CD4-positive, alpha-beta T cell treated with Interleukin-12 subunit alpha and Interleukin-12 subunit beta, for 1 hour (primary cell): ENCODE results near the gene GNAO1.
A peak's percentile ranks its signal among the peaks of the same experiment; 100 is the strongest.

ENCODE experiments used
- DNase-seq: peaks from one replicate; pipeline ENCODE4 v3.0.0-alpha.2; 2020

The GNAO1 gene

DNA sequence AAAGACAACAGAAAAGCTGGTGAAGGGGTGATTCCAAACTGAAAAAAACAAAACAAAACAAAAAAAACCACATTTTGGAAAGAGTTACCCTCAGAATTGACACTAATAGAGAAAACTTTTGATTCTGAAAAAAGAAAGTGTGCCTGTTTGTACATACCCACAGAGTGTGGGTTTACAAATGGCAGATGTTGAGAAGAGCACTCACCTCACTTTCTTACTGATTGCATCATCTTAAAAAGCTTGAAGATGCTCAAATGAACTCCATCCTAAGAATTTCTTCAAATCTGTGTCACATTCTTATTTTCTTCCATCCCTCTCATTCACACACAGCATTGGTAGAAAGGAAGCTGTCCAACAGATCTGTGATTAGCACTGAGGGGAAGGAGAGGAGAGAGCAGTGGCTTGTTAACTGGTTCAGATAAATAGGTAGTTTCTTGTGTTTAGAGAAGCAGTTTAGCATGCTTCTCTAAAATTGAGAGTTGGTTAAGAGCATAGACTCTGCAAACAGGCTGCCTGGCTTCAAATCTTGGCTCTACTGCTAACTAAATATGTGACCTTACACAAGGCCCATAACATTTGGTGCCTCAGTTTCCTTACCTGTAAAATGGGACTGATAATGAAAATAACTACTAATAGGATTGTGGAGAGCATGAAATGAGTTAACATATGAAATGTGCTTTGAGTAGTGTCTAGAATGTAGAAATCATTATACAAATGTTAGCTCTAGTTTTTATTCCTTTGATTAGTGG, 6.9 kb downstream of the GNAO1 start:
- DNase-seq: no peak

DNA sequence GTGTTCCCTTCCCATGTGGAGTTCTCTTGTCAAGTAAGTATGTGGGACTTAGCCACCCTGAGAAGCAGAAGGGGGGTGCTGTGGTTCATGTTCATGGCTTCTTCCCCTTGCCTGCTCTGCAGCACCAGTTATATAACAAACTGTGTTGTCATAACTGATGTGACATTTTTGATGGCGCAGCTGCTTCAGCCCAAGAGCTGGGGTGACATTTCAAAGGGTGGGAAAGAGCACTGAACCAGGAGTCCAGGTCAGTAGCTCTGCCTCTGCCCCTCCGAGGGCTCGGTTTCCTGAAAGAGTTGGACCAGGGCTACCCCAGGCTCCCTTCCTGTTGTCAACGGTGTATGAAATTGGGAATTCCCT, 7.4 kb downstream of the GNAO1 start:
- DNase-seq: no peak

DNA sequence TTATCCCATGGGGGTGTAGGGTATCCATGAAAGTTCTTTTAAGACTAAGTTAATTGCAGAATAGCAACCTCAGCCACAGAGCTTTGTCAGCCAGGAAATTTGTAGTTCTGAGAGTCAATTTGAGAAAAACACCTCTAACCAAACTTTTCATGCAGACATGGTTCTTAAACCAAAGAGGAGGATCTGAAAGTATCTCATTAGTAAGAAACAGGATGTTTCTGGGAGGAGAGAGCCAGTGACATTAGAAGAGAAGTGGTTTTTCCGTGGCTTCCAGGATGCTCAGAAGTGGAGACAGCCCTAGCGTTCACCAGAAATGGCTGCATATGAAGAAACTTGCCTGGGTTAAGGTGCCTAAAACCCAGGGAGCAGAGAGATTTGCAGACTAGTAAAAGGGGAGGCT, 7.9 kb downstream of the GNAO1 start:
- no peak for DNase-seq

DNA sequence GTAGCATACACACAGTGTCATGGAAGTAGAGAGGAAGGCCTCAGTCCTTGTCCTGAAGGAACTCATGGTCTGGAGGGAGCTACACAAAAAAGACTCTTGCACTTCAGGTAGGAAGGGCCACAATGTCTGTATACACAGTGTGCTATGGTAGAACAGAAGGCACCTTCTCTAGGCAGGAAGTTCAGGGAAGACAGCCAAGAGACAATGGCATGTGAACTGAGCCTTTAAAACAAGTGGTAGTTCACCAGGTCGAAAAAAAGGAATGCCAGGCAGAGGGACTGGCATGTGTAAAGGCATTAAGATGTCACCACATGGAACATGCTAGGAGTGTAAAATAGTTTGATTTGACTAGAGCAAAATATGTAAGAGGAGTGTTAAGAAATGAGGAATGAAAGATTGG, 9.7 kb downstream of the GNAO1 start:
- no peak for DNase-seq

DNA sequence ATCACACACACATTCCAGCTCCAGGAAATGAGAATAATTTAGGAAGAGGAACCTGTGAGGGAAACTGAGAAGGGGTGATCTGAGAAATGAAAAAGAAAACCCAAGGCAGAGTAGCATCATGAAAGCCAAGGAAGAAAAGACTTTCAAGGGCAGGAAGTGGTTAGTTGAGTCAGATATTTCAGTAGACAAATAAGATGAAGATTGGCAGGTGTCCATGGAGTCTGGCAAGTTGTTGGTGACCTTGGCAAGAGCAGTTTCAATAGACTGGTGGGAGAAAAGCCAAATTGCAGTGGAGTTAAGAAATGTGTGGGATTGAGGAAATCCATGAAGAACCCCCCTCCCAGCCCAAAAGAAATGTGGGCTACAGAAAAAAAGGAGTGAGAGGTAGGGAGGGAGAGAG, 10.7 kb downstream of the GNAO1 start:
- DNase-seq: peak; percentile 60

DNA sequence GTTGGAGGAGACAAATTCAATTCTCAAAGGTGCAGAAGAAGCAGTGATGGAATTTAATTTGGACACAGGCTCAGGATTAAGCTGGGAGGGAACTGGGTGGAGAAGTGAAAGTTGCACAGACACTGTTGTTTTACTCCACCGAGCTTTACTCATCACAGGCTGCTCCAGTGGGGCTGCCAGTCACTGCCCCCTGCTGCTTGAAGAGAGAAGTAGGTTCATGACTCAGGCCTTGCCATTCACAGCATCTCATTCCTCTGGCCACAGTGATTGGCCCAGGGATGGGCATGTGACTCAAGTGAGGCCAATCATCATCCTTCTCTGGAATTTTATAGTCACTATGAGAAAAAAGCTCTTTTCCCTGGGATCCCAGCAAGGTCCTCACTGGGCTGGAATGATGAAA, 11.8 kb downstream of the GNAO1 start:
- DNase-seq: peak; percentile 74

DNA sequence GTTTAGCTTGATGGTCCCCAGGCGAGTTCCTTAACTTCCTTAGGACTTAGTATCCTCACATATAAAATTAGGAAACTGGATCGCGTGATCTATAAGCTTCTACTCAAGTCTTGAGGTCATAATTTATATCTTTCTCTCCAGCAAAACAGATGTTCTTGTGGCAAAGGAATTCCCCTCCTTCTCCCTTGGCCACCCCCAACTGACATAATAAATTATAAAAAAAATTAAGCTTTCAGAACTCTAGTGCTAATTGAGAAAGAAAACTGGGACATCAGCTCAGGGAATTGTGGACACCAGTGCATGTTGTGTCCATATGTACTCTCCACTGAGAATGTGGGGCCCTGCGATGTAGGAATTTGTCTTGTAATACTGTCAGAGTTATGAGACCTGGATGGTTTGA, 13.5 kb downstream of the GNAO1 start:
- no peak for DNase-seq

DNA sequence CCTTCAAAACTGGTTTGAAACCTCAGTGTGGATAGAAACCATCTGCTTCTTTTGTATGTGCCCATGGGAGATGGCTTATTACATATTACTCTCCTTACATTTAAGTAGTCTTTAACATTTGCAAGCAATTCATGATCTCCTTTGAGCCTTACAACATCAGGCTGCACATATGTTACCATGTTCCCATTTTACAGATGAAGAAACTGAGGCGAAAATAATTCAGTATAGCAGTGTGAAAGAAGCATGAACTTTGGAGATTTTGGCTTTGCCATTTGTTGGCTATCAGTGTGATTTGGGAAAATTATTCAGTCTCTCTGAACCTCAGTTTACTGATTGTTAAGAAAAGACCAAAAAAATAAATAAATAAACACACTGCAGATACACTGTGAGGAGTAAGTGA, 15.7 kb downstream of the GNAO1 start:
- DNase-seq: no peak

DNA sequence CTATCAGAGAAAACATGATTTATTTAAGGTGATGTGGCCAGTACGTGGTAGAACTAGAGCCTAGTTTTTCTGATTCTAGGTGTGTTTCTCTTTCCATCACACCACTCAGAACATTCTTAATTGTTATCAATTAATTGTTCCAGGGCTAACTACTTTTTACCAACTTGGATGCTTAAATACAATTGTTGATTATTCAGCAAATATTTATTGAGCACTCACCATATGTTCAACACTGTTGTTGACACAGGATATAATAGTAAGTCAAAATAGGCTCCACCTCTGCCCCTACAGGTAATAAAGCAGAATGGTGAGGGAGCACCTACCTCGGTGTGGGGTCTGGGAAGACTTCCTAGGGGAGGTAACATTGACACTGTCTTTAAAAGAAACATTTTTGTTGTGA, 16.1 kb downstream of the GNAO1 start:
- DNase-seq: no peak

DNA sequence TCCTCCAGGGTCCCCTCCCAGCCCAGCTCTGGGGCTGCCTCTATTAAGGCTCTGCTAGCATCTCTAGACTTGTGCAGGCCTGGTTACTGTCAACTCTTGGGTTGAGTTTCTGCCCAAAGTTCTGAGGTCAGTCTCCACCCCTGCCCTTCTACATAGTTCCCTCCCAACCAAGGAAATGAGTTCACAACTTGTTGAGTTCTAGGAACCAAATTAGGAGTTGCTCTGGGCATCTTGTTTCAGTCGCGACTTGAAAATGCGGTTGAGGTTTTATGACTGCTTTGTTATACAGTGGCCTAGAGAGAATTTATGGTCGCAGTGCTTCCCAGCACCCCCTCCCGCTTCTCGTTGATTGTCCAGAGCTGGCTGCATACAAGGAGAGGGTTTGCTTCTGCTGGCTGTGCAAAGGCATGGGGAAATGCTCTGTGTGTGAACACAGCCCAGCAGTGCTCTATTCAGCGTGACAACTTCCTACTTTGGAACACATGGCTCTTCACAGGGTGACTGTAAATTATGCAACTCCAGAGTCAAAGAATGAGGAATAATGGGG, 20.2 kb downstream of the GNAO1 start:
- no peak for DNase-seq

DNA sequence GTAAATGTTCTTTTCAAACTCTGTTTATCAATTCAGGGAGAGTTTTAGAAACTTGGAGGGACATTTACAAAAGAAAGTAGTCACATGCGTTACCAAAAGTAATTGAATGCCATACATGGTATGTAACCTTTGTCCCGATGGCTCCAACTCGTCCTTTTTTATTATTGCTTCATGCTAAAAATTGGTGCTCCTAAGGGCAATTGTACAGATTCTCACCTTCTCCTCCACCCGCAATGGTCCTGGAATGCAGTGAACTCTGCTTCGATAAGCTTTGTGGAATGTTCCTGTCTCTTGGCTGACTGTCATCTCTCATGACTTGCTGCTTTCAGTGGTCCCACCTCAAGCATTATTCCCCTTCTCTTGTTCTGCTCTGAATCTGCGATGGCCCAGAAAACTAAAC, 20.9 kb downstream of the GNAO1 start:
- no peak for DNase-seq

DNA sequence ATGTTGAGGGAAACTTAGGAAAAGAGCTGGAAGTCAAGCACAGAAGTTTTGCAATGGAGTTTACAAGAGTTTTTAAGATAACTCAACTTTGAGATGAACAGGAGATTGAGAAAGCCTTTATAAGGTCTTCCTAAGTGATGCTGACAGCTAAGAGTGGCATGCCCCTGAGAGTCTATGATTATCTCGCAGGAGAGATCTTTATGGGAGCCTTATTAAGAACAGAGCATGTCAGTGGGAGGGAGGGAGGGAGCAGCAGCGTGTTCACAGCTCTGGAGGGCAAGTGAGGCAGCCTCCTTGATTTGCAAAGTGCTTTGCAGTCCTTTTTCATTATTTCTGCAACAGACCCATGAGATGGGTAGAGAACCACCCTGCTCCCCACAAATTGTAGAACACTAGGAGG, 30.7 kb downstream of the GNAO1 start:
- no peak for DNase-seq

DNA sequence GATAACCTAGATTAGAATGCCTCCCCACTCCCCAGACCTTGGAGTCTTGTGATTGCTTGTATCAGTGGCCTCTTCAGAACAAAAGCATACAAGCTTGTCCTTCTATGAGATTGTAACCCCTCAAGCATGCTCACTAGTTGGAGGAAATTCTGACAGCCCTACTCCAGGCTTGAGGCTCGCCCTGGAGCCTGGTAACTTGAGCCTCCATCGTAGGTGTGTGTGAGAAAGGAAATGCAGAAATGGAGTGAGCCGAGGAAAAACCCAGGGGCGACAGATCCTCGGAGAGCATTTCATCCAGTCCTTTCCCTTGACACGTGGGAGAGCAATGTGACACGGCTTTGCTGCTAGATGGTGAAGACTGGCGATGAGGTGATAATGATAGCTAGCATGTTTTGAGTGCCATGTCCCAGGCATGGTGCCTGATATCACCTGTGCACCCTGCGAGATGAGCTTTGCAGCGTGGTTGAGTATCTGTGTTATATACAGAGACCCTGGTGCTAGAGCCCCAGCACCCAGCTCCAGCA, 31.2 kb downstream of the GNAO1 start:
- DNase-seq: no peak

DNA sequence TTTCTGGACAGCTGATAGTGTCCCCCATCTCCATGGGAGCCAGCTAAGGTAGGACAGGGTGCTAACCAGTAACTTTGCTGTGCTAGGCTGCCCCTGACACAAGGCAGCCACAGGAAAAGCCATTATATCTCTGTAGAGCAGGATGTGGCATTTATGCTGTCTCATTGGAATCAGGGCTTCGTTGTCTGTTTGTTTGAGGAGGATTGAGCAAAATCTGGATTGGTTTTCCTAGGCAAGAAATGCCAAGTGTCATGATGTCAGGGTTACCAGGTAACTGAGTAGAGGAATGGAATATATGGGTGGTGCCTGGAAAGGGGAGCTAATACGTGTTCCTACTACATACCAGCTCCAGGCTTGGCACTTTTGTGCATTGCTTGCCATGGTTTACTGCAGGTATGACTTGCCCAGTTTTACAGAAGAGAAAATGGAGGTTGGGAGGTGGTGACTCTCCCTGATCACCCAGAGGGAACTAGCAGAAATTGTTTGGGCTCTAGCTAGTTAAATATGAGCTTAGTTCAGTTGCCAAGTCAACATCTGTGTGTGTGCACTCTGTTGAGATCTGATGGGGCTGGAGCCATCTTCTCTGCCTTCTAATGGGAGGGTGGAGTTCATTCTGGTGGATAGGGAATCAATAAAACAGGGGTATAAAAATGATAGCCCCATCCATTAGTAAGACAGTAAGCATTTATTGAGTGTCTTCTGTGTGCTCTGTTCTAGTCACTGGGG, 33.9 kb downstream of the GNAO1 start:
- DNase-seq: no peak

DNA sequence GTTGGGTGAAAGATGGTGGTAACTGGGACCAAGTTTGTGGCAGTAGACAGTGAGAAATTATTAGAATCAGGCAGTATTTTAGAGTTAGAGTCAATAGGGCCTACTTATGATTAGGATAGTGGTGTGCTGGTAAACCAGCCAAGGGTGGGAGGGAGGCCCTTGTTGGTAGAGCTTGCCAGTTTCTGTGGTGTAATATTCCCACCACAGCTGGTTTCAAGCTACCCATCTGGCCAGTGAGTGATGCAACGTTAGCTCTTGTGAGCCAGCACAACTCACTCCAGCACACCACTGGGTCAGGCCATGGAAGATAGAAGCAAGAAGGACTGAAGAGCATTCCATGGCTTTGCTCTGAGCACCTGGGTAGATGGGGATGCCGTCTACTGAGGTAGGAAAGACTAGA, 34.9 kb downstream of the GNAO1 start:
- DNase-seq: no peak

DNA sequence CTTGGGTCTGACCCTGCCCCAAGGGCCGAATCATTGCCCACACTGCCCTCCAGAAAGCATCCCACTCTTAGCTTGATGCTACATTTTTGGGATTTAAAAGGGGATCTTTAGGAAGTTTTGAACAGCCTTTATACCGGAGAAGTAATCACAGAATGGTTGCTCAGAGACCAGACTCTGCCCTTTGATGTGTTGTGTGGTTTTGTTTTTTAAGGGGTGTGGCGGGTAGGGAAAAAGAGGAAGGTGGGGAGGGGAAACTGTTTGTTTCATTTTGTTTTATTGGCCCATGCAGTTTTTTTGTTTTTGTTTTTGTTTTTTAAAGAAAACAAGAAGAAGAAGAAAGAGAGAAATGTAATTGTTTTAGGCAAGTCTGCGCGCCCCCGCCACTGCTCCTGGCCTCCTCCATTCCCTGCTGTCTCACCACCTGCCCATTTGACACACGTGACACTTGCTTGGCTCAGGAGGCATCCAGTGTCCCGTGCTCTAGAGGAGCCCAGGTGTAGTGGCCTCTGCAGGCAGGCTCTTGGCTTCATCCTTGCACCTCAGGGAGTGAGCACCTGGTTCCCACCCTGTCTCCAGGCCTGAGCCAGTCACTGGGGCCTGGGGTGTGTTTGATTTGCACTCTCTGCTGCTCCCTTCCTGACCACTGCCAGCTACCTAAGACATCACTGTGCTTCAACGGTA, 35.7 kb downstream of the GNAO1 start:
- peak; percentile 40 for DNase-seq

DNA sequence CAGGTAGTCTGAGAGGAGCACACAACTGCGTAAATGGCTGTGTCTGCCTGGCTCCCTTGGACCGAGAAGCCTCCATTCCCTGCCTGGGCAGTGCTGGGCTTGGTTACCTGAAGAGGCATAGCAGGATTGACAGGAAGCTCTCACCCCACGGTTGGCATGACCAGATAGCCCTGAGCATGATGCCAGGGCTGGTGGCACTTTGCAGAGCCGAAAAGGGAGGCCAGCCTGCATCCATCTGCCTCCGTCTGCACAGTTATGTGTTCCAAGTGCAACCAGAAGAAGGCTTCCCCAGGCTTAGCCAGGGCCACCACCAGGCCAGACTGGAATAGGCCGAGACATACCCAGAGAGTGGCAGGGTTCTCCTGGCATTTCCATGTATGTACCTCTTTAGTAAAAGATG, 36.6 kb downstream of the GNAO1 start:
- DNase-seq: no peak

DNA sequence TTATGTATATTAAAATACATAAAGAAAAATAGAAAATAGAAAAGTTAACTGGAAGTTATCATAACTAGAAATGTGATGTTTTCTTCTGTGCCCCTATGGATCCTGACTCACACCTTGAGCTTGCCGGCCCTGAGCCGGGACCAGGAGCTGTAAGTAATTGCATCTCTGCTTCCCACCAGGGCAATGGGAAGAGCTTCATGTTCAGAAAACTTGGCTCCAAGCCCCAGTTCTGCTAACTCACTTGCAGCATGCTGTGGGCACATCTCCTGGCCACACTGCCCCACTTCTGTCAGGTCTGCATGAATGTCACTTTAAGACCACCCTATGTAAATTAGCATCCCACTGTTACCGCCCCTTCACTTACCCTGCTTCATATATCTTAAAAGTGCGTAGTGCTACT, 37.2 kb downstream of the GNAO1 start:
- no peak for DNase-seq

DNA sequence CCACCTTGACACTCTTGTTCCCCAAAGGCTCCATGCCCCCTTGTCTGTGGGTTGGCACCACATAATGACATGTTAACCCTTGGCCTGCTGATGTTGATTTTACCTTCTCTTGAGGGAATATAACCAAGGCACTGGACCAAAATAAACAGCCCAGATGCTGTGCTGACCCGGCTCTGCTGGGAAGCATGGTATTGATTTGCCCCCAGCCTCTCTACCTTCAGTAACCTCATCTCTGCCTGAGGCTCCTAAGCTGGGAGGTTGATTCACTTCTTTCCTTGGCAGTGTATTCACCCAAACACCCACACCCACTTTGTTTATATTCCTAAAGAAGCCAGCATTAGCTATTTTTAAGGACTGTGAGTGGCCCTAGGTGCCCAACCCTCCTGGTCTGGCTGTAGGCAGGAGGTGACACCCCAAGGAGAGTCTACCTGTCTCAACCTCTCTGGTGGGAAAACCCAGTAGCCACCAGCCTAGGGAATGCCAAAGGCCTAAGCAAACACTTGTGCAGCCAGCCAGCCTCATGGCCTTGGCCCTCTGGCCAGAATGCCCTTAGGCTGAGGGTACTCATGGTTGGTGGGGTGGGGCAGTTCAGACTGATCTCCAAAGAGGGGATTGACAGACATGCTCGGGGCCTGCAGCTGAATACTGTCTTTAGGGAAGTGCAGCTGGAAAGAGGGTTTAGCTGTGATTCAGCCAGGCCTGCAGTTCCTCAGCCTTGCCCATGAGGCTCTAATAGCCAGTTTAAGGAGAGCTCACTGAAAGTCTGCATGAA, 42.7 kb downstream of the GNAO1 start:
- DNase-seq: no peak

DNA sequence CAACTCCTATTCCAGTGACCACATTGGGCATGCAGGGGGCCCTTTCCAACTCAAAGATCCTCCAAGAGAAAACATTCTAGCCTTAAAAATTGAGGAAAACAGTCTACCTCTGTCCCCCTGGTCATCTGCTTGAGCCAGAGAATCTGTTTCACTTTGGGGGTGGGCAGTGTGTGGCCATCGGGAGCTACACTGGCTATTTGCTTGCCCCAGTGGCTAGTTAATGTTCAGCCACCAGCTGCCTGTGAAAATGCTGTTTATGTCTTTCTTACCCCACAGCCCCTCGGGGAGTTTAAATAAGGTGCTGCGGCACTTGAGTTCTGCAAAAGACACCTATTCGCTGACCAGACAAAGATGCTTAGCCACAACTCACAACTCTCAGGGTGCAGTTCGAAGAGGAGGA, 43.4 kb downstream of the GNAO1 start:
- no peak for DNase-seq

DNA sequence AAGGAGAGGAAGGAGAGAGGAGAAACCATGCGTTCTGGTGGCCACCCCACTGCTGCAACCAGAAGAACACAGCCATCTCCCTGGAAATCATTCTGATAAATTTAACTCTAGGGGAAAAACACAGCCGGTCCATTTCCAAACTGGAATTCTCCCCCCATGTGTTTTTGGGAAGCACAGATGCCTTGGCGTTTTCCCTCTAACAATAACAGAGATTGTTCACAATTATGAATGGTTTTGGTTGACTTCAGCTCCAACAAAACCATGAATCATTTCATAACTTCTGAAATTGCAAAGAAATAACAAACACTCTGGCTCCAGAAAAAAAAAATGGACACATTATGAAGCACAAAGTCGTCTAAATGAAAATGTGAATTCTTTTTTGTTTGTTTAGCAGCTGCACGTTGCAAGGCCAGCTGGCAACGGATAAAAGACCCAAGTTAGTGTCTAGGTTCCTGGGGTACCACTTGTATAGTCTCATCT, 46.2 kb downstream of the GNAO1 start:
- no peak for DNase-seq

DNA sequence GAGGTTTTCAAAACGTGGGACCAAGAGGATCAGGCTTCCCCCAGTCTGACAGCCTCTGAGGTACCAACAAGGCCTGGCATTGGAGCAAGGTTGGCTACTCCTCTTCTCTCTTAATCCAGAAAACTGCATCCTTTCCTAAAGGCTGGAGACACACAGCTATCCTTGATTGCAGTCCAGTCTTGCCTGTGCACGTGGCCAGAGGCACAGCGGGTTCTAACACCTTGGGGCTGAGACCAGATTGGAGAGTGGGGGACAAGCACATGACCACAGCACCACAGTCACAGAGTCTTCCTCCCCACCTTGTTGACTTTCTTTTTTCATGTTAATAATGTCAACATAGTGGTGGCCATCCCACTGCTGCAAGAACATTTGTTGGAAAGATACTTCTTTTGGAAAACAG, 46.9 kb downstream of the GNAO1 start:
- DNase-seq: no peak

DNA sequence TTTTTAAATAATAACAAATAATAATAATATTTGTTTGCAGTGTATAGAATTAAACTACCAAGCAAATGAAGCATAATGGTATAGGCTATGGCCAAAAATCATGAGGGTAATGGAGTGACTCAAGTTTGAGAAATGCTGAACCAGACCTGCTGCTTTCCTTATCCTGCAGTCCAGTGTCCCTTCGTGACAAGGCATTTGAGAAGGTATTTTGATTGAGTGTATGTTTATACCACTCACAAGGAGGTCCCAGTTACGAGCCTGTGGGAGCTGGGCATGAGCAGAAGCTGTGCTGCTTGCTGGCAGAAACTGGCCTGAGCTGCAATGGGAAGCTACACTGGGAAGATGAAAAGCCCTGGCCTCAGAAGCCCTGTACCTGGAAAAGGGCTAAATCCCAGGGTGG, 50.3 kb downstream of the GNAO1 start:
- DNase-seq: no peak
